ENCODE measurements around the gene ASL.
A peak's percentile ranks its signal among the peaks of the same experiment; 100 is the strongest.
"Not testable (repeated sequence)": the region's sequence is repeated elsewhere in the genome, so short reads cannot be mapped to it uniquely, and the experiment has no call there.

The ASL gene

DNA sequence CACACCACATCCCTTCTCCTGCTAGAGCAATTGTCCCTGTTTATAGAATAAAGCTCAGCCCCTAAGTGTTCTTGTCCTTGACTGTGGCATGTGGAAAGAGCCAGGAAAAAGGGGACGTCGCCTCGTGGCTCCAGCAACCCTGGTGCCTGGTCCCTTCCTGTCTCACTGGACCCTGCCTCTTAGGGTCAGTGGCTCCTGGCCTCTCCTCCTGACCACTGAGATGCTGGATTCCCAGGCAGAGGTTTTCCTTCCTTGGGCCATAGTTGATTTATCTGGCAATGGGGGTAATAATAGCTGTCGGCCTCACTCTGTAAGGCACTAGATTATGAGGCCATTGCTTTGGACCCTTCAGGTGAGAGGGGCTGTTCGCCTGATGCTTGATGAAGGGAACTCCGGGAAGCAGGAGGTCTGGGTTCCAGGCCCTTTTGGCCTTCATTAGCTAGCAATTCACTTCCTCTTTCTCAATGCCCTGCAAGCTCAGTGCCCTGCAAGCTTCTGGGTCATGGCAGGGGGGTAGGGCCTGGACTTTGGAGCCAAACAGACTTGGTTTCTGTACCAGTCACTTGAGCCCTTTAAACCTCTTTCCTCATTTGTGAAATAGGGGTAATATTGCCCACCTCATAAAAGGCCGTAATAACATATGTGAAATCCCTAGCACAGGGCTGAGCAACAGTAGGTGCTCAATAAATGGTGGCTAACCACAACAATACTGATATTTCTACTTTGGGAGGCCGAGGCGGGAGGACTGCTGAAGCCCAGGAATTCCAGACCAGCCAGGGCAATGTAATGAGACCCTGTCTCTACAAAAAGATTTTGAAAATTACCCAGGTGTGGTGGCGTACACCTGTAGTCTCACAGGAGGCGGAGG lies 1.1 kb downstream of the ASL start:
- no peak for DNase-seq

DNA sequence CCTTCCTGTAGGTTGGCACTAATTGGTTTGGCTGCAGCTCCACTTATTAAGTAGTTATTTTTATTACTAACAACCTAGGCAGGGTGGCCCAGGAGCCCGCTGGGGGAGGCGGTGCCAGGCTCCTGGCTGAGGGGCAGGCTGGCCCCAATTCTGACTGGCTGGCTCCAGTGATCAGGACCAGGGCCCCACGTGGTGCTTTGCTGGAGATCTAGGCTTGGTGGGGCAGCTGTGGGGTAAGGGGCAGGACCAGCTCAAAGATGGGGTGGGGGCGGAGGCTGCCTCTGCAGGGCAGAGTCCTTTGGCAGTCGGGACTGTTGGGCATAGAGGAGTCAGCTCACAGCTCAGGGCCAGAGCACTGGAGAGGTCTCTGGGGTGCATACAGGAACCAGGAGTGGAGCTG lies 2.4 kb downstream of the ASL start:
- no peak for DNase-seq

DNA sequence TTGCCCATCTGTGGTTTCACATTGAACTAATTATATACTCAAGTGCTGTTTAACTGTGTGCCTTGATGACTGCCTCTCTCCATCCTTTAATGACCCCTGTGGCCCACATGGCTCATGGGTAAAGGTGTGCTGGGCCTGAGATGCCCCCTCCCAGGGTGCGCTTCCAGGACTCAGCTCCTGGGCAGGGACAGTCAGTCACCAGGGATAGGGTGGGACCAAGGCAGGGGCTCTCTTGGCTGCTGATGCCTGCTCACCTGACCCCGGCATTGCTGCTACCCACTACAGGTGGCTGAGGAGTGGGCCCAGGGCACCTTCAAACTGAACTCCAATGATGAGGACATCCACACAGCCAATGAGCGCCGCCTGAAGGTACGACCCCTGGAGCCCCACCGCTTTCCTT lies 6.5 kb downstream of the ASL start:
- no peak for DNase-seq

DNA sequence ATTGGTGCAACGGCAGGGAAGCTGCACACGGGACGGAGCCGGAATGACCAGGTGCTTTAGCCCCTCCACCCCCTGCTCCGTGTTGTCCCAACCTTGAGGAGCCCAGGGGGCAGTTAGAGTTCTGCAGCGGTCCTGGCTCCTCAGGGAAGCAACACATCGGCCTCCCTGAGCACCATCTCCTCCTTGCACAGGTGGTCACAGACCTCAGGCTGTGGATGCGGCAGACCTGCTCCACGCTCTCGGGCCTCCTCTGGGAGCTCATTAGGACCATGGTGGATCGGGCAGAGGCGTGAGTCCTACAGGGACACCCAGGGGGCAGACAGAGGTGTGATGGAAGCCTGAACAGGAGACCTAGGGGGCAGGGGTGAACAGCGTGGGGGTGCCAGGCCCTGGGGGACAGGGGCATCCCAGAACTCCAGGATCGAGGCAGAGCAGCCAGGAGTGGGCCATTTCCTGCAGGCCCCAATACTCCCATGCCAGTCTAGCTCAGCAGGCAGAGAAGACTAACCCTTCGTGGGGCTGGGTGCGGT lies 7.3 kb downstream of the ASL start:
- DNase-seq: no peak

DNA sequence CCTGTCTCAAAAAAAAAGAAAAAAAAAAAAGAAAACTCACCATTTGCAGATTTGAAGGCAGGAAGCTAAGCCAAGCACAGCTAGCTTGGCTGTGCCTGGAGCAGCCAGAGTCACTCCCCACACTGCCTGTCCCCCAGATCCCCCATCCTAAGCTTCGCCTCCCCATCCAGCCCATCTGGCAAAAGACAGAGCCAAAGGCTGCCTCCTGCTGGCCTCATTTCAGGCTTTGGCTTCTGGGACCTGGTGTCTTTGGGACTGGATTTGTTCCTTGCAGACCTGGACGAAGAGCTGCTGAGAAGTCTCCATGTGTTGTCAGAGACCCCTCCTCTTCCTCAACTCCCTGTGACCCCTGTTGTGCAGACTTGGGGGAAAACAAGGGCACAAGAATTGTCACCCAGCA lies 8.1 kb downstream of the ASL start:
- no peak for DNase-seq

DNA sequence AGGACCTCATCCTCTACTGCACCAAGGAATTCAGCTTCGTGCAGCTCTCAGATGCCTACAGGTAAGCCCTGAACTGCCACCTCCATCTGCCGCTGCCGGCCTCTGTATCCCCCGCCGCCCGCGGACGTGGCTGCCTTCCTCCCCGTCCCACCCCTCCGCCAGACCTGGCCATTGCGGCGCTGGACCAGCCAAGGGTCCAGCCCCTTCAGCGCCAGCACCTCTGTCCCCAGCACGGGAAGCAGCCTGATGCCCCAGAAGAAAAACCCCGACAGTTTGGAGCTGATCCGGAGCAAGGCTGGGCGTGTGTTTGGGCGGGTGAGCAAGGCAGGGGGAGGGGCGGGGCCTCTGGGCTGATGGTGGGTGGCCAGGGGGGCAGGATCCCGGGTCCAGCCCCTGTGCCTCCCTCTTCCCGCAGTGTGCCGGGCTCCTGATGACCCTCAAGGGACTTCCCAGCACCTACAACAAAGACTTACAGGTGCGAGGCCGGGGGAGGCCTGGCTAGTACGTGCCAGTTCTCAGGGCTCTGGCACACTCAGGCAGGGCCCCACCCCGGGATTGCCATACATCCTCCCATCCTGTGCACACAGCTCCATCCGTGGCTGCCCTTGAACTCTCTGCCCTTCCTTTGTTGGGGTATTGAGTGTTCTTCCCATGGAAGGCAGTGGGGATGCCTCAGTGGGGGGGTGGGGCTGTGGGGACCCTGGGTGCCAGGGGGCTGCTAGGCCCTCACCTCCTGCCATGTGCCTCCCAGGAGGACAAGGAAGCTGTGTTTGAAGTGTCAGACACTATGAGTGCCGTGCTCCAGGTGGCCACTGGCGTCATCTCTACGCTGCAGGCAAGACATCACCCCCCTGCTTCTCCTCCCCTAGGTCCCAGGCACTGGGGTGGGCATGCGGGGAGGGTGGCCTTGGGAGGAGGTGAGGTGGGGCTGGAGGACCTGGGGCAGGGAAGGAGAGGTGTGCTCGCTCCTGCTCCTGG lies 13.5 kb downstream of the ASL start:
- no peak for DNase-seq

DNA sequence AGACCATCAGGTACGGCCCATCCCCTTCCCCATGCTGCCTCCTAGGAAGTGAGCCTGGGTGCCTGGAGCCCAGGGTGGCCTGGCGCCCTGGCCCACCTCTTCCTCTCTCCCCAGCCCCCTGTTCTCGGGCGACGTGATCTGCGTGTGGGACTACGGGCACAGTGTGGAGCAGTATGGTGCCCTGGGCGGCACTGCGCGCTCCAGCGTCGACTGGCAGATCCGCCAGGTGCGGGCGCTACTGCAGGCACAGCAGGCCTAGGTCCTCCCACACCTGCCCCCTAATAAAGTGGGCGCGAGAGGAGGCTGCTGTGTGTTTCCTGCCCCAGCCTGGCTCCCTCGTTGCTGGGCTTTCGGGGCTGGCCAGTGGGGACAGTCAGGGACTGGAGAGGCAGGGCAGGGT lies 17.0 kb downstream of the ASL start:
- no peak for DNase-seq

DNA sequence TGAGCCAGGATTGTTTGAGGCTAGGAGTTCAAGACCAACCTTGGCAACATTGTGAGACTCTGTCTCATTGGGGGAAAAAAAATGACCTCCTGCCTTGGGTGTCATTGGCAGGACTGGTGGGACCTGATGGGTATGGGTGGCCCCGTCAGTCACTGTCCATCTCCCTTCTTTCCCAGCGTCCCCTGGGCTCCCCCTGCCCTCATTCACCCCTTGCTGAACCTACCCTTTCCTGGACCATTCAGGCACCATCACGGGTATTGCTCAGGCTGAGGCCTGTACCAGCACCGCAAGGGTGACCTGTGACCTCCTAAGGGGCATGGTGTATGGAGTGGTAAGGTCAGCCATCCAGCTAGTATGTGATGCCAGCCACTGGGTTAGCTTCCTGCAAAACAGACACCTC lies 19.4 kb downstream of the ASL start:
- DNase-seq: no peak

DNA sequence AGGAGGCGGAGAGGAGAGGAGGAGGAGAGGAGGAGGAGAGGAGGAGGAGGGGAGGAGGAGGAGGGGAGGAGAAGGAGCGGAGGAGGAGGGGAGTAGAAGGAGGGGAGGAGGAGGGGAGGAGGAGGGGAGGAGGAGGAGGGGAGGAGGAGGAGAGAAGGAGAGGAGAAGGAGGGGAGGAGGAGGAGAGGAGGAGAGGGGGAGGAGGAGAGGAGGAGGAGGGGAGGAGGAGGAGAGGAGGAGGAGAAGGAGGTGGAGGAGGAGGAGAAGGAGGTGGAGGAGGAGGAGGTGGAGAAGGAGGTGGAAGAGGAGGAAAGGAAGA lies 23.6 kb downstream of the ASL start:
- DNase-seq: no peak

DNA sequence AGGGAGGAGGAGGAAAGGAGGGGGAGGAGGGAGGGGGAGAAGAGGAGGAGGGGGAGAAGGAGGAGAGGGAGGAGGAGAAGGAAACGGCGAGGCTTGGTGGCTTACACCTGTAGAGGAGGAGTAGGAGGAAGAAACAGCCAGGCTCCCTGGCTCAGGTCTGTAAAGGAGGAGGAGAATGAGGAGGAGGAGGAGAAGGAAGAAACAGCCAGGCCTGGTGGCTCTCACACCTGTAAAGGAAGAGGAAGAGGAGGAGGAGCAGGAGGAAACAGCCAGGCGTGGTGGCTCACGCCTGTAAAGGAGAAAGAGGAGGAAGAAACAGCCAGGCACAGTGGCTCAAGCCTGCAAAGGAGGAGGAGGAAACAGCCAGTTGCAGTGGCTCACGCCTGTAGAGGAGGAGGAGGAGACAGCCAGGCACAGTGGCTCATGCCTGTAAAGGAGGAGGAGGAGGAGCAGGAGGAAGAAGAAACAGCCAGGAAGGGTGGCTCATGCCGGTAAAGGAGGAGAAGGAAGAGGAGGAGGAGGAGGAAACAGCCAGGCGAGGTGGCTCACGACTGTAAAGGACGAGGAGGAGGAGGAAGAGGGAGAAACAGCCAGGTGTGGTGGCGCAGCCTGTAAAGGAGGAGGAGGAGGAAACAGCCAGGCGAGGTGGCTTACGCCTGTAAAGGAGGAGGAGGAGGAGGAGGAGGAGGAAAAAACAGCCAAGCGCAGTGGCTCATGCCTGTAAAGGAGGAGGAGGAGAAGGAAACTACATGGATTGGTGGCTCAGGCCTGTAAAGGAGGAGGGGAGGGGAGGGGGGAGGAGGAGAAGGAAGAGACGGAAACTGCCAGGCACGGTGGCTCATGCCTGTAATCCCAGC lies 24.2 kb downstream of the ASL start:
- DNase-seq: peak in 1 of 2 experiments; percentile 40

DNA sequence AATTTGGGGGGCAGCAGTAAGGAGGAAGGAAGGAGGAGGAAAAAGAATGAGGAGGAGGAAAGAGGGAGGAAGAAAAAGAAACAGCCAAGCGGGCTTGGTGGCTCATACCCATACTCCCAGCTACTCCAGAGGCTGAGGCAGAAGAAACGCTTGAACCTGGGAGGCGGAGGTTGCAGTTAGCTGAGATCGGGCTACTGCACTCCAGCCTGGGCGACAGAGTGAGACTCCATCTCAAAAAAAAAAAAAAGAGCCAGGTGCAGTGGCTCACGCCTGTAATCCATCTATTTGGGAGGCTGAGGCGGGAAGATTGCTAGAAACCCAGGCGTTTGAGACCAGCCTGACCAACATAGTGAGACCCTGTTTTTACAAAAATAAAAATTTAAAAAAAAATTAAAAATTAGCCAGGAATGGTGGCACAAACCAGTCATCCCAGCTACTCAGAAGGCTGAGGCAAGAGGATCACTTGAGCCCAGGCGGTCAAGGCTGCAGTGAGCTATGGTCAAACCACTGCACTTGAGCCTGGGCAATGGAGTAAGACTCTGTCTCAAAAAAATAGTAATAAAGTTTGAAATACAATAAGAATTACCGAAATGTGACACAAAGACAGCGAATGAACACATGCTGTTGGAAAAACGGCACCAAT lies 24.9 kb downstream of the ASL start:
- no peak for DNase-seq

DNA sequence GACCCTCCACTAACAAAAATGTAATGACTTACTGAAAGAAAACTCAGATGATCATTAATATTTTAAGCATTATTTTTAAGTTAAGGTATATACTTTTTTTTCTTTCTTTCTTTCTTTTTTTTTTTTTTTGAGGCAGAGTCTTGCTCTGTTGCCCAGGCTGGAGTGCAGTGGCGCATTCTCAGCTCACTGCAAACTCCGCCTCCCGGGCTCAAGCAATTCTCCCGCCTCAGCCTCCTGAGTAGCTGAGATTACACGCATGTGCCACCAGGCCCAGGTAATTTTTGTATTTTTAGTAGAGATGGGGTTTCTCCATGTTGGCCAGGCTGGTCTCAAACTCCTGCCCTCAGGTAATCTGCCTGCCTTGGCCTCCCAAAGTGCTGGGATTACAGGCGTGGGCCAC lies 26.5 kb downstream of the ASL start:
- DNase-seq: not testable (repeated sequence)

DNA sequence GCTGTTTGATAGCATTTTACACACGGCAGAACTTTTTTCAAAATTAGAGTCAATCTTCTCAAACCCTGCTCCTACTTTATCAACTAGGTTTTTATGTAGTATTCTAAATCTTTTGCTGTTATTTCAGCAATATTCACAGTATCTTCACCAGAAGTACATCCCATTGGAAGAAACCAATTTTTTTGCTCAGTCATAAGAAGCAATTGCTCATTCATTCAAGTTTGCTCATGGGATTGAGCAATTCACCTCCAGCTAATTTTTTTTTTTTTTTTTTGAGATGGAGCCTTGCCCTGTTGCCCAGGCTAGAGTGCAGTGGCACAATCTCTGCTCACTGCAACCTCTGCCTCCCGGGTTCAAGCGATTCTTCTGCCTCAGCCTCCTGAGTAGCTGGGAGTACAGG lies 28.4 kb downstream of the ASL start:
- not testable (repeated sequence) for DNase-seq

DNA sequence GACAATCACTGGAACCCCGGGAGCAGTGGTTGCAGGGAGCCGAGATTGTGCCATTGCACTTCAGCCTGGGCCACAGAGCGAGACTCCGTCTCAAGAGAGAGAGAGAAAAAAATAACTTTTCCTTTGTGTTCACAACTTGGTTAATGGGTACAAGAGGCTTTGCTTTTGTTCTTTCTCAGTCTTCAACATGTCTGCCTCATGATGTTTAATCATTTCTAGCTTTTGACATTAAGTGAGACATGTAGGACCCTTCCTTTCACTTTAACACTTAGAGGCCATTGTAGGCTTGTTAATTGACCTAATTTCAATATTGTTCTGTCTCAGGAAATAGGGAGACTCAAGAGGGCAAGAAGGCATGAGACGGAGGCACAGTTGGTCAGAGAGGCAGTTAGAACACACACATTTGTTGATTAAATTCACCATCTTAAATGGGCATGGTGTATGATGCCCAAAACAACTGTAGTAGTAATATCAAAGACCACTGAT lies 29.7 kb downstream of the ASL start:
- DNase-seq: no peak

DNA sequence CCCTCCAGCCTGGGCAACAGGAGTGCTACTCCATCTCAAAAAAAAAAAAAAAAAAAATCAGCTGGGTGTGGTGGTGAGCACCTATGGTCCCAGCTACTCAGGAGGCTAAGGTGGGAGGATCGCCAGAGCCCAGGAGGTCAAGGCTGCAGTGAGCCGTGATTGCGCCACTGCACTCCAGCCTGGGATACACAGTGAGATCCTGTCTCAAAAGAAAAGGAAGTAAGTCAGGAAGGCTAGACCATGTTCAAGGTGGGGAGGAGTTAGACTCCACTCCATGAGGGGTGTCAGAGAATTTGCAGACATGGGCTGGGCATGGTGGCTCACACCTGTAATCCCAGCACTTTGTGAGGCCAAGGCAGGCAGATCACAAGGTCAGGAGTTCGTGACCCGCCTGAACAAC lies 32.8 kb downstream of the ASL start:
- not testable (repeated sequence) for DNase-seq

DNA sequence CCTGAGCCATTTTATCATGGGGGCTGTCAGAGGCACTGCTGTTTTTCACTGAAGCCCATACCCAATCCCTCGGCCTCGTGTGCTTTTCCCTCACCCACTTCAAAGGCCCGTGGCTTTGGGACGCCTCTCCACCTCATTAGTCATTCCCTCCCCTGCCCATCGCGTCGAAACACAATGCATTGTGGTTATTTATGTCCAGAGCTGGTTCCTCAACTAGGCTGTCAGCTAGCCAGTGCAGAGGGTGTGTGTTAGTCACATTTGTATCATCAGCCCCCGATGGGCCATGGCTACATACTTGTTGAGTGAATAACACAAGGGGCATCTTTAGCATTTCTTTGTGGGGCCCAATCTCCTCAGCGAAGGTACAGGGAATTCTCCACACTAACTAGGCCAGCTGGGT lies 35.2 kb downstream of the ASL start:
- no peak for DNase-seq

DNA sequence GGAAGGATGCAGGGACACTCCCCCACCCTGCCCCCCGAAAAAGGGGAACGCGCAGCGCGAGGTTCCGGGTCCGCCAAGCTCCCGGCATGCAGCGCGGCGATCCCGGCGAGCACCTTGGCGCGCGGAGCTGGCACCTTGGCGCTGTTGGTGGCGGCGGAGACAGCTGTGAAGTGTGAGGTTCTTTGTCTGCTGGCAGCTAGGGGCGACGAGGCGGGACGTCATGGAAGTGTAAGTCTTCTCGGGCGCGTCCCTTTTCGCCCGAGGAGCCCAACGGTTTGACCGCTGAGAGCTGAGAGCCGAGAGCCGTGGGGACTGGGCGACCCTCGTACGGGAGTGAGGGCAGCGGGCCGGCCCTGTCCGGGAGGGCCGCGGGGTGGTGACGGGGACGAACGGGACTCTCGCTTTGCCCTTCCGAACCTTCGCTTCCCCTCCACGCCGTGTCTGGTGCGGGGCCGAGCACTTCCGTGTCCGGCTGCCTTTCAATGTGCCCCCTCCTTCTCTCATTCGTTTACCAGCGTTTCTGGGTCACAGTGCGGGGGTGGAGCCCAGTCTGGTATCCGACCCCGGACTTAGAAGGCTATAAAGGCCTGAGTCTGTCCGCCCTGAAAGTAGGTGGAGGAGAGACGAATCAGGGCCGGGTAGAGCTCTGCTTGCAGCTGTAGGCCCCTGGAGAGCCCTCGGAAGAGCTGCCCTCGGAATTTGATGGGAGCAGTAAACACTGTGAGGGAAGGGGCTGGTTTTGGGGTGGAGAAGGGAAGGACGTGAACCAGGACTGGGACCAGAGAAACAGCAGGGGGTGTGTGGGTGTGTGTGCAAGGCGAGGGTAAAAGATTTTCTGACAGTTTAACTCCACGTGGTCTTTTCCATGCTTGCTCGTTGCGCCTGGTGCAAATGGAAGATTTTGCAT lies 39.4 kb downstream of the ASL start, which contains the start of gene CRCP:
Gene CRCP (plus strand): TSS at position 105 of the 907 bp plus-strand sequence. CDS start 116 bp downstream, at position 221.
- peak in 1 of 2 experiments; percentile 27 for DNase-seq

DNA sequence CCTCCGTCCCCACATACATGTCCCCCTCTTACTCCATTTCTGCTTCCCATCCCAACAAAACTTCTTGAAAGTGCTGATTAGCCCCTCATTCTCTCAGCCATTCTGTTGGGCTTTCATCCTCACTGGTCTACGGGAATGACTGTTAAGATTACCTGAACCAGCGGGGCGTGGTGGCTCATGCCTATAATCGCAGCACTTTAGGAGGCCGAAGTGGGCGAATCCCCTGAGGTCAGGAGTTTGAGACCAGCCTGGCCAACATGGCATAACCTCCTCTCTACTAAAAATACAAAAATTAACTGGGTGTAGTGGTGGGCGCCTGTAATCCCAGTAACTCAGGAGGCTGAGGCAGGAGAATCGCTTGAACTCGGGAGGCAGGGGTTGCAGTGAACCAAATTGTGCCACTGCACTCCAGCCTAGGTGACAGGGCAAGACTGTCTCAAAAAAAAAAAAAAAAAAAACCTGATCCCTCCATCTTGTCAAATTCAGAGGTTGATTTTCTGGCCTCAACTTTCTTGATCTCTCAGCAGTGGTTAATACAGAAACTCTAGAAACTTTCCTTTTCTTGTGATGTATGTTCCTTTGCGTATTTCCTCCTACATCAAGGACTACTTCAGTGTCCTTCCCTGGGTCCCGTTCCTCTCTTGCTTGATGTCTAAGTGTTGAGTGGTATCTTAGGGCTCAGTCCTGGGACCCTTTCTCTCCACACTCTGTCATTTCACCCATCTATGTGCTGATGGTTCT lies 41.2 kb downstream of the ASL start:
- DNase-seq: not testable (repeated sequence)

DNA sequence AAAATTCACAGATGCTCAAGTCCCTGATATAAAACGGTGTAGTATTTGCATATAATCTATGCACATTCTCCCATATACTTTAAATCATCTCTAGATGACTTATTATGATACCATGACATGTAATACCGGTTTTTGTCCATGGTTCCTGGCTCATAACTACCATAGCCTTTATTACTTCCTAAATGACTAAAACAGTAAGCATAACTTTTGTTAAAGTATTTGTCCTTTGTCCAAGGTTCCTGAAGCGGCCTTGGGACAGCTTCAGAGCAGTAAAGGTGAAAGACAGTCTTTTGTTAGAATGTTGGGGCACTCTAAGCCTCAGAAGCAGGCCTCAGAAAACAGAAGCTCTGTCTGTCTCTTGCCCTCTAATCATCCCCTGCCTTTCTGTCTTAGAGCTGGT lies 43.0 kb downstream of the ASL start:
- no peak for DNase-seq

DNA sequence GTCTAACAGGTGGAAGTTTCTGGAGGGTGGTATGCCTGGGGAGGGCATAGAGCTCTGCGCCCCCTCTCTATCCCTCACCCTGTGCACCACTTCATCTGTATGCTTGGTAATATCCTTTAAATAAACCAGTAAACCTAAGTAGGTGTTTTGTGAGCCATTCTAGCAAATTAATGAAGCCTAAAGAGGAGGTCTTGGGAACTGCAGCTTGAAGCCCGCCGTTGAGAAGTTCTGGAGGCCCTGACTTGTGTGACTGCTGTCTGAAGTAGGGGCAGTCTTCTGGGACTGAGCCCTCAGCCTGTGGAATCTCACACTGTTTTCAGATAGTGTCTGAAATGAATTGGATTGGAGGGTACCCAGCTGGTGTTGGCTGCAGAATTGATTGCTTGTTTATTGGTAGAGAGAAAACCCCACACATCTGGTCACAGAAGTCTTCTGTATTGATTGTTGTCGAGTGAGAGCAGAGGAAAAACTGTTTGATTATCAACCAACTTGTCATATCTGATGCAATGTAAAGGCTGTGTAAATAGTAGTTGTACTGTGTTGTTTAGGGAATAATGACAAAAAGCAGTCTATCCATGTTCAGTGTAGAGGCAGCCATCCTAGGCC lies 43.7 kb downstream of the ASL start:
- no peak for DNase-seq

All from cerebellar nuclear complex (tissue), 1 donor.